T-helper 17 cell (primary cell): ENCODE results near the gene CAPZB. TPM values are rescaled to one million over a fixed set of nuclear protein-coding genes. Genes with fewer than 3 reads are reported as not detected.

Experiments
- ATAC-seq: fragments of 150-1000 bp; cut with Tn5 transposase; 2 replicates; pipeline ENCODE4 v1.10.0; 2021; ENCODE audit warnings: mild to moderate bottlenecking, moderate library complexity
- DNase-seq, 3 donors: peaks; one replicate each; pipeline versions ENCODE4 v3.0.0 to v3.0.0-alpha.2; 2020 to 2021
- H3K9me3 ChIP-seq: one replicate; pipeline ENCODE4 v1.7.0; 2013; ENCODE audit warnings: low read length, mild to moderate bottlenecking; ENCODE audit not compliant: control insufficient read depth, poor library complexity, severe bottlenecking
- H3K27ac Mint-ChIP-seq: one replicate; pipeline ENCODE4 v1.8.0; 2022; ENCODE audit warnings: mild to moderate bottlenecking, moderate library complexity, mixed read lengths
- H3K27me3 Mint-ChIP-seq: one replicate; pipeline ENCODE4 v1.8.0; 2022; ENCODE audit warnings: mixed read lengths
- H3K36me3 Mint-ChIP-seq: one replicate; pipeline ENCODE4 v1.8.0; 2022; ENCODE audit warnings: low read depth, mixed read lengths
- H3K4me1 Mint-ChIP-seq: one replicate; pipeline ENCODE4 v1.8.0; 2022; ENCODE audit warnings: mild to moderate bottlenecking, mixed read lengths
- H3K4me3 Mint-ChIP-seq: one replicate; pipeline ENCODE4 v1.8.0; 2022; ENCODE audit warnings: mild to moderate bottlenecking, moderate library complexity, mixed read lengths
- total RNA-seq, 4 donors: library from RNA in 2 of 4; stranded (reverse) in 2 of 4; gene quantifications; one replicate each; pipeline ENCODE4 v1.2.3 and lab custom pipeline; 2022 to 2026

The CAPZB gene
- total RNA-seq, 2 donors from 2014 or later = 320 to 330 TPM

DNA sequence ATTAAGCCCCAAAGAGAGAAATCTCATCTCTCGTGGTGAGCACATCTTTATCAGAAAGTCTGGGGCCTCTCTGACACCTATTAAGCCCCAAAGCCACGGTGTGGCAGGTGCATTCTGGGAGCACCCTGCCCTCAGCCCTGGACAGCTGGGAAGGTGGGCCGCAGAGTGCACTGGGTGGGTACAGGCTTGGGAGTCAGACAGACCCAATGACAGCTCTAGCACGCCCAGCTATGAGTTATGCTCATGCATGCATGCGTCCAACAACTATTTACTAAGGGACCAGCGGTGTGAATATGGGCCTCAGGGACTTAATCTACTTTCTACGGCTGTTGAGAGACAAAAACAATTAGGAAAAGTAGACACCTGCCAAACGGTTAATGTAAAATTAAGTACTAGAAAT lies 126.6 kb downstream of the CAPZB start:
- no peak overlapping the region for H3K27ac Mint-ChIP-seq
- DNase-seq (no peak), ATAC-seq (no peak)
- no peaks in the 10 kb centered on the region for H3K27me3 Mint-ChIP-seq
- H3K4me1 Mint-ChIP-seq = peaks cover 17% of the 10 kb centered on the region
- H3K36me3 Mint-ChIP-seq = no peaks in the 10 kb centered on the region
- no peaks in the 10 kb centered on the region for H3K9me3 ChIP-seq
- H3K4me3 Mint-ChIP-seq = no peak overlapping the region

DNA sequence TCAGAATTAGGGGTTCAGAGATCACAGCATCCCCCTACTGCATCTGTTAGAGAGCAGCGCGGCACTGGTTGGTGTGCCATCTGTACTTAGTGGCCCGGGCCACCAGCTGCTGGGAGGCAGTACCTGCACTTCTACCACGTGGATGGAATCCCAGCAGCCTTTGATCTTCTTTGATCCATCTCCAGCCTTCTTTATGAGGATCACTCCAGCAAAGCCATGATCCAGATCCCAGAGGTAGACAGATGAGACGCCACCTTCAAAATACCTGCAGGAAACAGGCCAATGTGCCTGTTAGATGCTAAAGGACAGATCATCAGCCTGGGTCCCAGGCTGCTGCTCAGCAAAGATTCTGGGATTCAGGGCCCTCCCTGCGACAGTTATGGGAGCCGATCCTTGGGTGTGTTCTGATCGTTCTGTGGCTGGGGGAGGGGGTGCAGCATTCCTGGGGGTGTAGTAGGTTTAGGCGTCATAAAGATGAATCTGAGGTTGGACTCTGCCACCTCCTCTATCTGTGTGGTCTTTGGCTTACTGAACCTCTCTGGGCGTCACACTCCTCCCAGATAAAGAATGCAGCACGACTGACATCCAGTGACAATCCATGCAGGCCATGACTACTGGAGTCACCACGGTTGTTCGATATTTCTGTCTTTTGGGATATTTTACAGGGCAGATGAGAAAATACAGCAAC lies 127.9 kb downstream of the CAPZB start:
- no peak for ATAC-seq
- H3K27me3 Mint-ChIP-seq = no peaks in the 10 kb centered on the region
- no peak overlapping the region for H3K27ac Mint-ChIP-seq
- DNase-seq = no peak
- peaks cover 14% of the 10 kb centered on the region for H3K4me1 Mint-ChIP-seq
- H3K9me3 ChIP-seq = no peaks in the 10 kb centered on the region
- H3K4me3 Mint-ChIP-seq = no peak overlapping the region
- no peaks in the 10 kb centered on the region for H3K36me3 Mint-ChIP-seq

DNA sequence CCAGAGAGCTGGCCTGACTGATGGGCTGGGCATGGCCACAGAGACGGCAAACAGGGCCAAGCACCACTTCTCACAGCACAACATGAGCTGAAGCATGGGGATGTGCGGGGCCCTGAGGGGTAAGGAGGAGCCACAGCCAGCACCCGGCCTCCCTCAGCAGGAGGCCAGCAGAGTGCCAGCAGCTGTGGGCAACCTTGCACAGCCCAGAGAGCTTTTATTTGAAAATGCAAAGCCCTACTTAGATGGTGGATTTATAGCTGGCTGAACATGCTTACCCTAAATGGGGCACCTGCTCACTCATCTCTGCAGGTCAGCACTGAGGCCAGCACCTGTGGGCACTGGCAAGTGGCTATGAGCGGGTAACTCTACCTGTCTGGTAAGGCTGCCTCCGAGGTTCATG lies 129.1 kb downstream of the CAPZB start:
- Mint-ChIP-seq H3K36me3 (no peaks in the 10 kb centered on the region), H3K4me1 (peaks cover 14% of the 10 kb centered on the region), H3K4me3 (no peak overlapping the region), H3K27me3 (no peaks in the 10 kb centered on the region), H3K27ac (no peak overlapping the region)
- DNase-seq (no peak), ATAC-seq (no peak)
- H3K9me3 ChIP-seq = no peaks in the 10 kb centered on the region

DNA sequence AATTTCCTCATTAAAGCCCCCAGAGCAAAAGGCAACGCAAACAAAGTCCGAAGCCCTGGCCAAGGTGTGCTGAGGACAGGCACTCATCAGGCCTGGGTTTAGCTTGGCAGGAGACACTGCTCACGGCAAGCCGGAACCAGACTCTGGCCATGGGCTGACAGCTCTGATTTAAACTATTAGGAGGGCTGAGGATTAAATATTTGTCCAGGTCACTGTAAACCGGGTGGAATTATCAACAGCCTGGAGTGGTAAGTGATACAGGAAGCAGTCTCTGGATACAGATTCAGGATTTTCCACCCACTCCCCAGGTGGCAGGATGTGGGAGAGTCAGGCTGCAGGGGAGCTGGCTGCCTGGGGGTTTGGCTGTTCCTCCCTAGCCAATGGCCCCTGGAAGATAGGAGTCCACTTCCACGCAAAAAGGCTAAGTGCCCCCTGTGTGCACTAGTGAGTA lies 130.8 kb downstream of the CAPZB start:
- H3K9me3 ChIP-seq = no peaks in the 10 kb centered on the region
- DNase-seq = no peak
- H3K4me3 Mint-ChIP-seq = no peak overlapping the region
- peaks cover 6% of the 10 kb centered on the region for H3K4me1 Mint-ChIP-seq
- peaks cover 2% of the 10 kb centered on the region for H3K36me3 Mint-ChIP-seq
- ATAC-seq = no peak
- H3K27me3 Mint-ChIP-seq = no peaks in the 10 kb centered on the region
- no peak overlapping the region for H3K27ac Mint-ChIP-seq

DNA sequence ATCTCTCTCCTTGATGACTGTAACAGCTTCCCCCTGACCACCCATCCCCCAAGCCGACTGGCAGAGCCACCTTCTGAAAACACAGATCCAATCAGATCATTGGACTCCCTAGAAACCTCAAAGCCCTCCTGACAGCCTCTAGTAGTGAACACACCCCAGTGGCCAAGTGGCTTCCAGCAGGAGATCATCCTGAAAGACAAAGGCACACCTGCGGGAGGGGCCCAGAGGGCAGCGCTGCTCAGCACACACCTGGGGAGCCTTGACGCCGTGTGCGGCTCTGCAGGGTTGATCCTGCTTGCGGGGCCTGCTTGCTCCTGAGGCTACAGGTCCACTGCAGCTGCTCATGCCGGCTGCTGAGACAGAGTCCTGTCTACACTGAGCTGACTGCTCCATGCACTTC lies 131.7 kb downstream of the CAPZB start:
- H3K9me3 ChIP-seq = no peaks in the 10 kb centered on the region
- ATAC-seq = no peak
- Mint-ChIP-seq H3K36me3 (peaks cover 2% of the 10 kb centered on the region), H3K4me3 (peak overlapping the region; percentile 49), H3K27ac (no peak overlapping the region), H3K27me3 (no peaks in the 10 kb centered on the region), H3K4me1 (peaks cover 6% of the 10 kb centered on the region)
- DNase-seq = no peak

DNA sequence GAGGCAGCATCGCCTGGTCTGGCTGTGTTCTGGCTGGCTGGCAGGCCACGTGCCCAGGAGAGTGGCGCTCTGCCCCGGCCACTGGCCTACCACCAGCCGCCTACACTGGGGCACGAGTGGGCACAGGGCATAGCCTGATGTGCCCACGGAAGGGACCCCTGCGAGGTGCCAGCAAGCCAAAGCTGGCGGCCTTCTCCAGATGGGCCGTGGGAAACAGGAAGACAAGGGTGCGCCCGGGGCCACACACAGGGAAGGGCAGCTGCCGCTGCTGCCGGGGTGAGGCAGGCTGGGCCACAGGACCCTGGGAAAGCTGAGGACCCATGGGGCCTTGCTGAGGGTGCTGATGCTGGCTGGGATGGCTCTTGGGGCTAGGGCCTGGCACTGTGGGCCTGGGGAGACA lies 132.5 kb downstream of the CAPZB start:
- no peak overlapping the region for H3K27ac Mint-ChIP-seq
- H3K9me3 ChIP-seq = no peaks in the 10 kb centered on the region
- H3K27me3 Mint-ChIP-seq = no peaks in the 10 kb centered on the region
- peaks cover 6% of the 10 kb centered on the region for H3K4me1 Mint-ChIP-seq
- ATAC-seq = no peak
- H3K4me3 Mint-ChIP-seq = no peak overlapping the region
- peaks cover 2% of the 10 kb centered on the region for H3K36me3 Mint-ChIP-seq
- no peak for DNase-seq

DNA sequence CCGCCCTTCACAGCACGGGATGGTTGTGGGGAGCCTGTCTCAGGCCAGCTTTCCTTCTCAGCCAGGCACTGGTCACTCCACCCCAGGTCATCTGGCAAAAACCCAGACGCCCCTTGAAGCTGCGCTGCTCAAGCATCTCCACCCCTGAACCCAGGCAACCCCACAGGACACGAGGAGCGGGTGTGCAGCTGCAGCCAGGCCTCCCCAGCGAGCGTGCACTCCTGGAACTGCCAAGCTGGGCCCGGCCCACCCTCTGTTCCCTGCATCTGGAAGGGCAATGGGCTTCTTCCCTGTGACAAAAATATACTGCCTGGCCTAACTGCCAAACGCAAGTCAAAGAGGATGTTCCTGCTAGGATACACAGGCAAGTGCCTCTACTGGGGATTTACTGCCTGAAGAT lies 133.5 kb downstream of the CAPZB start:
- Mint-ChIP-seq H3K4me1 (peaks cover 6% of the 10 kb centered on the region), H3K36me3 (peaks cover 2% of the 10 kb centered on the region), H3K27ac (no peak overlapping the region), H3K27me3 (no peaks in the 10 kb centered on the region), H3K4me3 (no peak overlapping the region)
- ATAC-seq (no peak), DNase-seq (no peak)
- H3K9me3 ChIP-seq = no peaks in the 10 kb centered on the region

DNA sequence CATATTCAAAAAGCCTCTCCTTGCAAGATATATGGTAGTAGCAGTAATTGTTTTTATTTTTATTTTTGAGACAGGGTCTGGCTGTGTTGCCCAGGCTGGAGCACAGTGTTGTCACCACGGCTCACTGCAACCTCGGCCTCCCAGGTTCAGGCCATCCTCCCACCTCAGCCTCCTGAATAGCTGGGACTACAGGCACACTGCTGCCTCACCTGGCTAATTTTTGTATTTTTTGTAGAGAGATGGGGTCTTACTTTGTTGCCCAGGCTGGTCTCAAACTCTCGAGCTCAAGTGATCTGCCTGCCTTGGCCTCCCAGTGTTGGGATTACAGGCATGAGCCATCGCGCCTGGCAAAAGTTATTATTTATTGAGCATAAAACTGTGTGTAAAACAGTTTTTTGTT lies 134.8 kb downstream of the CAPZB start:
- H3K9me3 ChIP-seq = no peaks in the 10 kb centered on the region
- Mint-ChIP-seq H3K27ac (peak overlapping the region; percentile 27), H3K4me1 (peaks cover 6% of the 10 kb centered on the region), H3K27me3 (no peaks in the 10 kb centered on the region), H3K36me3 (peaks cover 2% of the 10 kb centered on the region), H3K4me3 (no peak overlapping the region)
- ATAC-seq = no peak
- no peak for DNase-seq

DNA sequence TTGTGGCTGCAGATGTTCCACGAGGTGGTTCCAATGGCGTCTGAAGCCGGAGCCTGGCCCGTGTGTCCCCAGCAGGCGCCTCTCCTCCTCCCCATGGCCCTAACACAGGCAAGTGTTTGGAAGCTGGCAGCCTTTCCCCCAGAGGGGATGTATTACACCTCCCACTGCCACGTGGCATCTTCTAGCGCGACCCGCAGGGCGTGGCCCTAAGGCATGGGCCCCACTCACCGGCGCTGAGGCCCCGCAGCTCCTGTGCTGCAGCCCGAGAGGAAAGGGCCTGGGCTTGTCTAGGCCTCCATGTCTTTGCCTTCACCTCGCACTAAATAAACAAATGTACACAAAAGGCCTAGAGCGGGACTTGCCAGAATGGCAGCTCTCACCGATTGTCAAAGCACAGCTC lies 135.3 kb downstream of the CAPZB start:
- H3K36me3 Mint-ChIP-seq = peaks cover 2% of the 10 kb centered on the region
- no peak for DNase-seq

DNA sequence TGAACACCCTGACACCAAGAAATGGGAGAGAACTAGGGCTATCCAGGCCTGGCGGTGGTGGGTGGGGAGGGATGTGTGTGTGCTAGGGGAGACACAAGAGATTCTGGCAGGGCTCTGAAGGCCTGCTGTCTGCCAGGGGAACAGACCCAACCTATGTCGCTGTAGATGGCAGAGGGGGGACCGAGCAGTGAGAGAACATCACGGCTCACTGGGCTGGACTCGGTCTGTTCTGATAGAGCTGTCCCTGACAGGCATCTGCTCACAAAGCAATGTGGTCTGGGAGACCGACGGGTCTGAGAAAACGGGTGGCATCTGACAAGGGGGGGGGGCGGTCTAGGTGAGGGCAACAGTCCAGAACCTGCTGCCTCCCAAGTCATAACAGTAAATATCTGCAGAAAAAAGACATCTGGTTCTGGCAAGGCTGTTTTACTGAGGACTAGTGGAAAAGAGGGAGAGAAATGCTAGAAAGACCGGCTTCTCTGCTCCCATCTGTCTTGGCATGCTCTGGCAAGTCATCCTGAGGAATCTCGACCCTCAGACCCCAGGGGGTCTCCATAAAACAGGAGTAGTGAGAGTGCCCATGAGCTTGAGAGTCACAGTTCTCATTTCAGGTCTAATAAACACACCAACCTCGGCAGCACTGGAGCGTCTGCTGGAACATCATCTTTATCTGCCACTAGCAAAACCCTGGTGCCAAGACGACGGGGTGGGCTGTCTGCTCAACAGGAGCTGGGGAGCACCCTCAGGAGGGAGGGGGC lies 136.7 kb downstream of the CAPZB start:
- ATAC-seq = no peak

More for the DNA sequence above, 135.3 kb downstream of the CAPZB start:
- Mint-ChIP-seq H3K4me3 (no peak overlapping the region), H3K27me3 (no peaks in the 10 kb centered on the region), H3K27ac (peak overlapping the region; percentile 27), H3K4me1 (peaks cover 4% of the 10 kb centered on the region)
- H3K9me3 ChIP-seq = no peaks in the 10 kb centered on the region
- no peak for ATAC-seq

DNA sequence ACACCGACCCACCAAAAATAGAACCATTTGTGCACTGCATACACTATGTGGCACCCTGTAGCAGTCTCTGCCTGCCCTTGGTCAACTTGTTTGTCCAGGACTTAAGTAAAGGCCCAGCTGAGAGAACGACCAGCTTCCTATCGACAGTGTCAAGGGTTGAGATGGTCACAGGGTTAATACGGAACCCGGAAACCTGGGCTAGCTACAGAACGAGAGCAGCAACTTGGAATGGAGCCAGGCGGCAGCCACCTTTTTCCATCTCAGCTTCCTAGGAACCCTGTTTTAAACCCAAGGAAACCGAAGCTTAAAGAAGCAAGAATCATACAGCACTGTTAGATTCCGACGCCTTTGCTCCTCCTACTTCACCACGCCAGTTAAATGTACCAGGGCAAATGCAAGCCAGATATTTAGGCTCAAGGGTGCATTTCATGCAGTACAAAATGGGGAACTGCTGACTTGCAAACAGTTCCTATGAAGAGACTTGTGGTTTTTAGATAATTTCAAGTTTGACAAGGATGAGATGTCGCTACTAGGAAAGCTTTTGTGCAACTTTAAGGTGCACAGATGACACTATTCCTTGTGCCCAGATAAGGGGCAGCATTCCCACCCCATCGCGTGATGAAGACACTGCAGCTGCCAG lies 137.7 kb downstream of the CAPZB start:
- Mint-ChIP-seq H3K36me3 (peaks cover 2% of the 10 kb centered on the region), H3K27ac (no peak overlapping the region), H3K27me3 (no peaks in the 10 kb centered on the region), H3K4me3 (no peak overlapping the region), H3K4me1 (peaks cover 4% of the 10 kb centered on the region)
- no peaks in the 10 kb centered on the region for H3K9me3 ChIP-seq
- ATAC-seq (no peak), DNase-seq (no peak)

More for the DNA sequence above, 136.7 kb downstream of the CAPZB start:
- no peak for DNase-seq
- H3K4me1 Mint-ChIP-seq = peaks cover 4% of the 10 kb centered on the region
- H3K4me3 Mint-ChIP-seq = no peak overlapping the region
- H3K36me3 Mint-ChIP-seq = peaks cover 2% of the 10 kb centered on the region
- no peaks in the 10 kb centered on the region for H3K27me3 Mint-ChIP-seq
- no peak overlapping the region for H3K27ac Mint-ChIP-seq
- H3K9me3 ChIP-seq = no peaks in the 10 kb centered on the region

DNA sequence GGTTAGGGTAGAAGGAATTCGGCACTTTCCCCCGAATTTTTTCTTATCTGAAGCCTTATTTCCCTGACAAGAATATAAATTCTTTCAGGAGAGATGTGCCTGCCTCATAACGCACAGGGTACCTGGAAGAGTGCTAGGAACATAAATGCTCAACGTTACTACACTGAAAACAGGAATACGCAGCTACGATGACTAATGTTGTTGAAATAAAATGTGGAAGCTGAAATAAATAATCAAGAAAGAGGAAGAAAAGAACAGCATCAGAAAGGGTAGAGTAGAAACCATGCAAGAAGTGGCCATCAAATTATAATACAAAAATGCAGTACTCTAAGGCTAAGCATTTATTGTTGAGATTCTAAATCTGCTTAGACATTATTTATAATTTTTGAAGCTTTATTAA lies 139.3 kb downstream of the CAPZB start:
- Mint-ChIP-seq H3K4me3 (no peak overlapping the region), H3K36me3 (peaks cover 2% of the 10 kb centered on the region), H3K27ac (no peak overlapping the region), H3K4me1 (peaks cover 10% of the 10 kb centered on the region), H3K27me3 (no peaks in the 10 kb centered on the region)
- DNase-seq (no peak), ATAC-seq (no peak)
- H3K9me3 ChIP-seq = no peaks in the 10 kb centered on the region

DNA sequence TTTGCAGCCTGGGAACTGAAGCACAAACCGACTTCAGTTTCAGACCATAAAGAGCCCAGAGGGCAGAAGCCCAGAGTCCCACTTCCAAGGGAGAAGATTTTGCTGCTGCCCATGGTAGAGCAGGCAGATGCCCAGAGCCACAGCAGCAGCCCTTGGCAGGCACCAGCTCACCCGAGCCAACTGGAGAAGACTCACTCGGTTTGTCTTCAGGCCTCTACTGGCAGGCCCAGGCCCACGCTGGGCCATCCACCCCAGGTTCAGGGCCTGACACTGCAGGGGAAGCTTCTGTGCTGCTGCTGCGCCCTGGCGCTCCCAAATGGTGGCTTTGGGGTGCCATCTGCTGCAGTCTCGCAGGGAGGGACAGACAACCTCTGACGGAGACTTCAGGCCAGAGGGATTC lies 139.9 kb downstream of the CAPZB start:
- Mint-ChIP-seq H3K36me3 (peaks cover 2% of the 10 kb centered on the region), H3K4me1 (peaks cover 10% of the 10 kb centered on the region), H3K4me3 (no peak overlapping the region), H3K27me3 (no peaks in the 10 kb centered on the region), H3K27ac (no peak overlapping the region)
- ATAC-seq = no peak
- no peak for DNase-seq
- H3K9me3 ChIP-seq = no peaks in the 10 kb centered on the region
